ENCODE measurements around the gene VIPR2.
"Not testable (repeated sequence)": the region's sequence is repeated elsewhere in the genome, so short reads cannot be mapped to it uniquely, and the experiment has no call there.

VIPR2 gene

DNA sequence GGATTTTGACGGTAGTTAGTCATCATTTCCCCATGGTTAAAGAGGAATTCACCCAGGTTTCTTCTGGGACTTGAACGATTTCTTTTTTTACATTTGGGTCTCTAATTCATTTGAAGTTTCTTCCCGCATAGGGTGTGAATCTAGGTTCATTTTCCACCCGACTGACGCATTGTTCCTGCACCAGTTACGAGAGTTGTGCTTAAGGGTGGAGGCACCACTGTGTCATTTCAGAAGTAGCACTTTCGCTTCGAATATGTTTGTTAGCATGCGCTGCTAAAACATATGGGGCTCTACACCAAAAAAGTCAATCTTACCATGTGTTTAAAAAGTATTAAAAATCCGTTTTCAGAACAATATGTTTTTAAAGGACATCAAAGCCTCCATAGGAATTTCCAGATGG is 140.3 kb downstream of the VIPR2 start:
- Histone ChIP-seq H3K4me3 (ENCODE audit: low read length) (no peak overlapping the region), H3K36me3 (ENCODE audit: control insufficient read depth, insufficient read depth, low read length) (no peaks in the 10 kb centered on the region), H3K9me3 (ENCODE audit: control insufficient read depth, low read length) (no peaks in the 10 kb centered on the region), H3K4me1 (ENCODE audit: control insufficient read depth, insufficient read depth, low read length) (no peaks in the 10 kb centered on the region), H3K27me3 (ENCODE audit: control insufficient read depth, insufficient read depth, low read length) (no peaks in the 10 kb centered on the region), H3K9ac (ENCODE audit: low read length) (no peak overlapping the region)

DNA sequence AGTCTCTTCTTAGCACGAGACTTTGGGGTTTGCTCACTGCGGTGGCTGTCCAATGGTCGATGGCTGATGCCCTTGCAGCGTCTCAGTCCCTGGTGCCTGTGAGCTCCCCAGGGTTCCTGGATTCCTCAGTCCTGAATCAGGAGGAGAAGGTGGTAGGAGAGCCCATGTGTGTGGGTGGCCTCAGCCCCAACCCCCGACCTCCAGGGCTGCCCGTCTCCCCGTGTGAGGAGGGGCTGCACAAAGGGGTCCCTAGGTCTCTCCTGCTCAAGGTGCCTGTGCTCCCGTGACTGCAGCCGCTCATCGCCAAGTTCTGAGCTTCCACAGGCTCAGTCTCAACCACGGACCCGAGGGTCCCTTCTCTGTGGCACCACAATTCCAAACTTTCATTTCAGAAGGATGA is 142.9 kb downstream of the VIPR2 start:
- H3K4me1 ChIP-seq (ENCODE audit: control insufficient read depth, insufficient read depth, low read length) = no peaks in the 10 kb centered on the region
- H3K9ac ChIP-seq (ENCODE audit: low read length) = no peak overlapping the region
- H3K36me3 ChIP-seq (ENCODE audit: control insufficient read depth, insufficient read depth, low read length) = no peaks in the 10 kb centered on the region
- H3K27me3 ChIP-seq (ENCODE audit: control insufficient read depth, insufficient read depth, low read length) = peaks cover 10% of the 10 kb centered on the region
- H3K4me3 ChIP-seq (ENCODE audit: low read length) = no peak overlapping the region
- H3K9me3 ChIP-seq (ENCODE audit: control insufficient read depth, low read length) = no peaks in the 10 kb centered on the region

DNA sequence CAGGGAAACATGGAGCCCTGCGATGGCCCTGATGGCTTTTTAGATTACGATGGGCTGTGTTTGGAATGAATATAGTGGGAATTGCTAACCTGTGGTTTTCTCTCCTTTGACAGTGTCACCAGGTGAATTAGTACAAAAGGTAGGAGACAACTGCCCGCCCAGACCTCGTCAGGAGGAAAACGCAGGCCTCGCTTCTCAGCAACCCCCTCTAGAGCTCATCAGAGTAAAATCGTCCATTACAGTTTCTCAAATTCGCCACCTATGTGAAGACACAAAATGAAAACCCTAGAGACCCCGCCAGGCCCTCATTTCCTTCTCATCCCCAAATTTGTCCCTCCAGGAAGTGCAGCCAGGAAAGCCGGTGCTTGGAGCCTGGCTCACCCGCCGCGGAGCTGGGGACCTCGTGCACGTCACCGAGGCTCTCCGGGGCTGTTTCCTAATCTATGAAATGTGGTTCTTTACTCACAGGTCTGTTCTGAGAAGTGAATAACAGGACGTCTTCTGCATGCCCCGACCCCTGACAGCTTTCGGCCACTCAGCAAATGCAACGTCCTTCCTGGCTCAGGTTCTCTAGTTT is 143.7 kb downstream of the VIPR2 start:
- H3K36me3 ChIP-seq (ENCODE audit: control insufficient read depth, insufficient read depth, low read length) = no peaks in the 10 kb centered on the region
- peaks cover 12% of the 10 kb centered on the region for H3K27me3 ChIP-seq (ENCODE audit: control insufficient read depth, insufficient read depth, low read length)
- no peak overlapping the region for H3K4me3 ChIP-seq (ENCODE audit: low read length)
- H3K9me3 ChIP-seq (ENCODE audit: control insufficient read depth, low read length) = no peaks in the 10 kb centered on the region
- H3K9ac ChIP-seq (ENCODE audit: low read length) = no peak overlapping the region
- no peaks in the 10 kb centered on the region for H3K4me1 ChIP-seq (ENCODE audit: control insufficient read depth, insufficient read depth, low read length)

DNA sequence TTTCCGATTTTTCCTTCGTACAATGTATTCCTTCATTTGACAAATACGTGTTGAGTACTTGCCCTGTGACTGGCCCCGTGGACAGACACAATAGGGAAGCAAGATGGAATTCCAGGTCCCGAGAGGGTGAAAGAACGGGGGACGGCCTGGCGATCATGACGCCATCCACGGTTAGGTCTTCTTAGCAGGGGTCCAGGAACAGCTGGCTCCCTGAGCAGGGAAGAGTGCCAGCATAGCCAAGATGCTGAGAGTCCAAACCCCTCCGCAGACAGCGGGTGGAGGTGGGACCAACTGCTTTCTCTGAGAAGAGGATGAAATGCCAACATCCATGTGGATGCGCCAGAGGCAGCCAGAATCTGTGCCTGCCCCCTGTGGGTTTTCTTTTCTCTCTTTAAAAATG is 144.6 kb downstream of the VIPR2 start:
- Histone ChIP-seq H3K9ac (ENCODE audit: low read length) (no peak overlapping the region), H3K9me3 (ENCODE audit: control insufficient read depth, low read length) (no peaks in the 10 kb centered on the region), H3K4me3 (ENCODE audit: low read length) (no peak overlapping the region), H3K36me3 (ENCODE audit: control insufficient read depth, insufficient read depth, low read length) (no peaks in the 10 kb centered on the region), H3K4me1 (ENCODE audit: control insufficient read depth, insufficient read depth, low read length) (no peaks in the 10 kb centered on the region), H3K27me3 (ENCODE audit: control insufficient read depth, insufficient read depth, low read length) (peaks cover 12% of the 10 kb centered on the region)

DNA sequence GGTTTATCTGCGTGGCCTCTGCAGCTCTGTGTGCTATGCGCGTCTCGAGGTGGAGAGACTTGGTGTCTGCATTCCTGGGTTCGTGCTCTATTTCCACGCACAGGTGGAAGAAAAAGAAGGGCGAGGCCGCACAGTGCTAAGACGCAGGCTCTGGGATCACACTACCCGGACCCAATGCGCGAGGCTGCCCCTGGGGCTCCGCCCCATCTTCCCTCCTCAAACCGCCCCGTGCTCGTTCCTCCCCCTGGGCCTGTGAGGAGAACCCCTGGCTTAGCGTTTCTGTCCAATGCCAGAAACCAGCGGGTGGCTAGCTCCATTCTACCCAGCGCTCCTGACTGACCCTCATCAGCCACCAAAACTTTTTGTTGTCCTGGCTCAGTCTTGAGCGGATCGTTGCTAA is 145.2 kb downstream of the VIPR2 start:
- Histone ChIP-seq H3K27me3 (ENCODE audit: control insufficient read depth, insufficient read depth, low read length) (peaks cover 14% of the 10 kb centered on the region), H3K9ac (ENCODE audit: low read length) (no peak overlapping the region)

DNA sequence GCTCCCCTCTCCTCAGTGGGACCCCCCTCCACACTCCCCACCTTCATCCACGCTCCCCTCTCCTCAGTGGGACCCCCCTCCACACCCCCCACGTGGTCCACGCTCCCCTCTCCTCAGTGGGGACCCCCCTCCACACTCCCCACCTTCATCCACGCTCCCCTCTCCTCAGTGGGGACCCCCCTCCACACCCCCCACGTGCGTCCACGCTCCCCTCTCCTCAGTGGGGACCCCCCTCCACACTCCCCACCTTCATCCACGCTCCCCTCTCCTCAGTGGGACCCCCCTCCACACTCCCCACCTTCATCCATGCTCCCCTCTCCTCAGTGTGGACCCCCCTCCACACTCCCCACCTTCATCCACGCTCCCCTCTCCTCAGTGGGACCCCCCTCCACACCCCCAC is 146.4 kb downstream of the VIPR2 start:
- H3K9ac ChIP-seq (ENCODE audit: low read length); H3K9me3 ChIP-seq (ENCODE audit: control insufficient read depth, low read length); H3K4me3 ChIP-seq (ENCODE audit: low read length); H3K36me3 ChIP-seq (ENCODE audit: control insufficient read depth, insufficient read depth, low read length); H3K4me1 ChIP-seq (ENCODE audit: control insufficient read depth, insufficient read depth, low read length): not testable (repeated sequence)
- peaks cover 16% of the 10 kb centered on the region for H3K27me3 ChIP-seq (ENCODE audit: control insufficient read depth, insufficient read depth, low read length)

More for the DNA sequence above, 145.2 kb downstream of the VIPR2 start:
- H3K4me3 ChIP-seq (ENCODE audit: low read length) = no peak overlapping the region
- no peaks in the 10 kb centered on the region for H3K9me3 ChIP-seq (ENCODE audit: control insufficient read depth, low read length)
- H3K4me1 ChIP-seq (ENCODE audit: control insufficient read depth, insufficient read depth, low read length) = no peaks in the 10 kb centered on the region
- H3K36me3 ChIP-seq (ENCODE audit: control insufficient read depth, insufficient read depth, low read length) = no peaks in the 10 kb centered on the region

DNA sequence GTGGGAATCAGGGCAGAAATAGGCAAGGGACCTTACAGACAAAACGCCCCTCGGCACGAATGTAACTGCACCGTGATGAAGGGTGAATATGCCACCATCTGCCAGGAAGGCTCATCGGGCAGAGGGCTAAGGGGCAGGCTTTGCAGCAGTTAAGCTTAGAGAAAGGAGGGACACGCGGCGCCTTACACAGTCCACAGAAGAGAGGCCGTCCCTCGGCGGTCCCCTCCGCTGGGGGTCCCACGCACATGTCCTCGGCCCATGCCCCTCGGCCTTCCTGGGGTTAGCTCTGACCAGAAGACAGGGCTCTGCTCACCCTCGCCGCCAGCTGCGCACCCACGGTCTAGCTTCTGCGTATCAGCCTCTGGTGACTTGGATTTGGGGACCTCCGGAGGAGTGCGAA is 147.2 kb downstream of the VIPR2 start:
- Histone ChIP-seq H3K9ac (ENCODE audit: low read length) (no peak overlapping the region), H3K4me3 (ENCODE audit: low read length) (no peak overlapping the region), H3K36me3 (ENCODE audit: control insufficient read depth, insufficient read depth, low read length) (no peaks in the 10 kb centered on the region), H3K27me3 (ENCODE audit: control insufficient read depth, insufficient read depth, low read length) (peaks cover 24% of the 10 kb centered on the region), H3K9me3 (ENCODE audit: control insufficient read depth, low read length) (no peaks in the 10 kb centered on the region), H3K4me1 (ENCODE audit: control insufficient read depth, insufficient read depth, low read length) (no peaks in the 10 kb centered on the region)

DNA sequence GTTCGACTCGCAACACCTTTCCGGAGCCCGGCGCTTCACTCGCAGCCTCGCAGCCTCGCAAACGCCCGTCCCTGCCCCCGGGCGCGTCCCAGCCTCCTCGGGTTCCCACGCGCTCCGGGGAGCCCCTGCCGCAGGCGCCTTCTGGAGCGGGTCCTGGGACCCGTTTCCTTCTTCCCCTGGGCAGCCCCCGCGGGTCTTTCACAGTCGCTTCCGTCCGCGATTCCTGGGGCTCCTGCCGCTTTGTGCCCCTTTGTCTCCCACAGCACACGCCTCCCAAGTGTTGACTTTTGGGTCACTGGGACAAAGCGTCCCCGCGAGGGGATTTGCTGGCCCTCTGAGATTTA is 147.6 kb downstream of the VIPR2 start:
- peaks cover 2% of the 10 kb centered on the region for H3K4me1 ChIP-seq (ENCODE audit: control insufficient read depth, insufficient read depth, low read length)
- peaks cover 28% of the 10 kb centered on the region for H3K27me3 ChIP-seq (ENCODE audit: control insufficient read depth, insufficient read depth, low read length)
- no peak overlapping the region for H3K9ac ChIP-seq (ENCODE audit: low read length)
- no peaks in the 10 kb centered on the region for H3K9me3 ChIP-seq (ENCODE audit: control insufficient read depth, low read length)
- H3K36me3 ChIP-seq (ENCODE audit: control insufficient read depth, insufficient read depth, low read length) = no peaks in the 10 kb centered on the region
- no peak overlapping the region for H3K4me3 ChIP-seq (ENCODE audit: low read length)

DNA sequence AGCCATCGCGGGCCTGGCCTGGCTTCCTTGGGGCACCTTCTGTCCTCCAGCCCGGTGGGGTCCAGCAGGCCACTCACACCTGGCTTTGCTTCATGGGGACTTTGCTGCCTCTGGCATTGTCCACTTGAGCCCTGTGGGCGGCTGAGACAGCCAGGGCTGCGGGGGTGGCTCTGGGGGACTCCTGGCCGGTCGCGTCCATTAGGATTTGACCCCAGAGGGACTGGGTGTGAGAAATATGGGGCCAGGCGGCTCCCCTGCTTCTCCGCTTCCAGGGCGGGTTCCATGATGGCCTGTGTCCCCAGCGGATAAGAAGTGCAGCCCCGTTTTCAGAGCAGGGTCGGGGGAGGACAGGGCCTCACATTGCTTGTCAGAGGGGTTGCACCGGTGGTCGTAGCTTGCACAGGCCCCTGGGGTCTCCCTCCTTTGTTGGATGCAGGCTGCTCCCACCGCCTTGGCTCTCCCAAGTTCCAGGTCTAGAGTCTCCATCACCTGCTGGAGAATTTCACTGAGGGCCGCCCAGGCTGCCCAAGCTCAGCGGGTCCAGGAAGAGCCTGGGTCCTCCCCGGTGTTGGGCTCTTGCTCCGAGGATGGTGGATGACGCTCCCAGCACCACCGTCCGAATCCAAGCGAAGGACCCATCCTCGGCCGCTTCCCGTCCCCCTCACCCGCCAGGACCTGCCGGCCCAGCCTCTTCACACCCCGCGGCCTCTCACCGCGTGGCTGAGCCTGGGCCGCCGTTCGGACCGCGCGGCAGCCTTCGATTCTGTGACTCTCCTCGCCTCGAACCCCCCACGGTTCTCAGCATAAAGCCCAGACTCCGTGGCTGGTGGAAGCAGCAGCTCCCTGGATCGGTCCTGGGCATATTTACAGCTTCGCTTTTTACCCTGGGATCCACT is 148.2 kb downstream of the VIPR2 start:
- Histone ChIP-seq H3K9me3 (ENCODE audit: control insufficient read depth, low read length) (no peaks in the 10 kb centered on the region), H3K27me3 (ENCODE audit: control insufficient read depth, insufficient read depth, low read length) (peaks cover 32% of the 10 kb centered on the region), H3K36me3 (ENCODE audit: control insufficient read depth, insufficient read depth, low read length) (no peaks in the 10 kb centered on the region), H3K4me3 (ENCODE audit: low read length) (no peak overlapping the region), H3K4me1 (ENCODE audit: control insufficient read depth, insufficient read depth, low read length) (peaks cover 3% of the 10 kb centered on the region), H3K9ac (ENCODE audit: low read length) (no peak overlapping the region)

DNA sequence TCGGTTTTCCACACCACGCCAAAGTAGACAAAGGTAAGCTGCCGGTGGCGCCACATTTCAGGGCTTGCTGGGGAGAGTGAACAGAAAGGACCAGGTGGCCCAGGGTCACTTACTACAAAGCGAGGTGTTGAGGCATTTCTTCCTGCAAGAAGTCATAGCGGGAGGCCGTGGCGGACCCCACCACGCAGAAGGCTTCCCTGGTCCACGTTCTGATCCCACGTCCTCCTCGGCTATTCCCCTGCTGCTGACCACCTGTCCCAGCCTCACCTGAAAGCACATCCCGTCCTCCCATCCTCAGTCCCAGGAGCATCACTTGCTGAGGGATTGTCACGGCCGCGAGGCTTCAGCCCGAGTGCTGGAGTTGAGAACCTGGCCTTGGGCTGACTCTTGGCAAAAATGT is 149.2 kb downstream of the VIPR2 start:
- H3K9ac ChIP-seq (ENCODE audit: low read length) = no peak overlapping the region
- no peak overlapping the region for H3K4me3 ChIP-seq (ENCODE audit: low read length)
- no peaks in the 10 kb centered on the region for H3K9me3 ChIP-seq (ENCODE audit: control insufficient read depth, low read length)
- H3K27me3 ChIP-seq (ENCODE audit: control insufficient read depth, insufficient read depth, low read length) = peaks cover 32% of the 10 kb centered on the region
- no peaks in the 10 kb centered on the region for H3K36me3 ChIP-seq (ENCODE audit: control insufficient read depth, insufficient read depth, low read length)
- peaks cover 3% of the 10 kb centered on the region for H3K4me1 ChIP-seq (ENCODE audit: control insufficient read depth, insufficient read depth, low read length)

DNA sequence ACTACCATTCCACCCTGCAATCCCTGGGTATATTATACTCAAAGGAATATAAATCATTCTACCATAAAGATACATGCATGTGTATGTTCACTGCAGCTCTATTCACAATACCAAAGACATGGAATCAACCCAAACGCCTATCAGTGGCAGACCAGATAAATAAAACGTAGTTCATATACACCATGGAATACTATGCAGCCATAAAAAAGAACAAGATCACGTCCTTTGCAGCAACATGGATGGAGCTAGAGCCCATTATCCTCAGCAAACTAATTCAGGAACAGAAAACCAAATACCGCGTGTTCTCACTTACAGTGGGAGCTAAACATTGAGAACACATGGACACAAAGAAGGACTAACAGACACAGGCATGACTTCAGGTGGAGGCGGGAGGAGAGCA is 150.0 kb downstream of the VIPR2 start:
- Histone ChIP-seq H3K4me1 (ENCODE audit: control insufficient read depth, insufficient read depth, low read length) (peaks cover 3% of the 10 kb centered on the region), H3K36me3 (ENCODE audit: control insufficient read depth, insufficient read depth, low read length) (no peaks in the 10 kb centered on the region), H3K27me3 (ENCODE audit: control insufficient read depth, insufficient read depth, low read length) (peaks cover 32% of the 10 kb centered on the region), H3K9ac (ENCODE audit: low read length) (no peak overlapping the region), H3K9me3 (ENCODE audit: control insufficient read depth, low read length) (no peaks in the 10 kb centered on the region), H3K4me3 (ENCODE audit: low read length) (no peak overlapping the region)

DNA sequence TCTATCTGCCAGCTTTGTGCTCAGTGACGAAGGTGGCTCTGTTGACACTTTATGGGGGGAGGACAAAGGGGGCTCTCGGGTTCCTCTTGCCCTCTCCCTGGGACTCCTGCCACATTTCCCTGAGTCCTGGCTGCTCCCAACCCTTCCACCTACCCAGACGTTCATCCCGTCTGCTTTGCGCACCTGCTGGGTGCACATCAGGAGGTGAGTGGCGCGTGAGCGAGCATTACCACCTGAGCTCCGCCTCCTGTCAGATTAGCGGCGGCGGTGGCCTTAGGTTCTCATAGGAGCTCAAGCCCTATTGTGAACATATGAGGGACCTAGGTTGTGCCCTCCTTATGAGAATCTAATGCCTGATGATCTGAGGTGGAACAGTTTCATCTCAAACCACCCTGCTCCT is 151.1 kb downstream of the VIPR2 start:
- Histone ChIP-seq H3K36me3 (ENCODE audit: control insufficient read depth, insufficient read depth, low read length) (no peaks in the 10 kb centered on the region), H3K9ac (ENCODE audit: low read length) (no peak overlapping the region), H3K4me3 (ENCODE audit: low read length) (no peak overlapping the region), H3K4me1 (ENCODE audit: control insufficient read depth, insufficient read depth, low read length) (peaks cover 3% of the 10 kb centered on the region), H3K27me3 (ENCODE audit: control insufficient read depth, insufficient read depth, low read length) (peaks cover 32% of the 10 kb centered on the region), H3K9me3 (ENCODE audit: control insufficient read depth, low read length) (no peaks in the 10 kb centered on the region)

Measured in mucosa of stomach (tissue), 1 donor.